GM18909 (cell line): Measurements from ENCODE around the gene OR5H2.
A peak's percentile ranks its signal among the peaks of the same experiment; 100 is the strongest.

Experiments
- ATAC-seq: cut with Tn5 transposase; IDR thresholded peaks from one replicate; pipeline ENCODE4 v1.9.1; 2021; ENCODE audit warnings: mild to moderate bottlenecking; ENCODE audit not compliant: unreplicated experiment, poor library complexity

OR5H2 gene

DNA sequence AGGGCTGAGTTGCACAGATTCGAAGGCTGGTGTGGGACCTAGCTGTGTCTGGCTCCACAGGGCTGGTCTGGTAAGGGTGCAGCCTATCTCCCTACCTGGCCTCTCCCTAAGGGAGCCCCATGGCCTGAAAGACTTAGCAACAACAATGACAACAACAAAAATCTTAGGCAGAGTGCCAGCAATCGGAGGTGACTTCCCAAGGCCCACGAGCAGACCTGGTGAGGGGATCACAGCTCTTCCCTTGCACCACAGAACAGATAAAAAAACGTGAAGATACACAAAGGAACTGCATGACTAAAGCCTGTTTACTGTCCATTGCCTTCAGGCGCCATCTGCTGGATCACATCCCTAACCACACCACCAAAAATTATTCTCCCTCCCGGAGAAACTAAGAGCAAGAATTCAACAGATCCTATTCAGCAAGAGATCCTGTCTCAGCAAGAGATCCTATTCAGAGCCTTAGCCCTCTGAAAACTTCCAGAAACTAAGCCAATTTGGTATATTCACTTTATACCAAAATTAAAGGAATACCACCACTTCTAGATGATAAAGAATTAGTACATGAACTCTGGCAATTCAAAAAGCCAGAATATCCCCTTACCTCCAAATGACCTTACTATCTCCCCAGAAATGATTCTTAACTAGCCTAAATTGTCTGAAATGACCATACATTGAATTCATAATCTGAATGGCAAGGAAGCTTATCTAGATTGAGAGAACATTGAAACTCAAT lies 47.3 kb downstream of the OR5H2 start:
- peak; percentile 64 for ATAC-seq

- no peak for ATAC-seq
These were observed 49.0 kb downstream of the OR5H2 start for GRCh38 chr3:98331329-98331728.
